GM10266 (cell line): ENCODE data around the gene EPYC.

ENCODE experiments used
- DNase-seq: peaks from one replicate; pipeline ENCODE4 v3.0.0; 2012; ENCODE audit errors: extremely low spot score
- TF ChIP-seq, protein P1 (sequence below): IDR thresholded peaks from 2 replicates; pipeline ENCODE4 v1.5.1; 2012; ENCODE audit warnings: mild to moderate bottlenecking, low read depth; ENCODE audit not compliant: control insufficient read depth, insufficient read depth; ENCODE audit errors: missing control alignments

Gene EPYC

DNA sequence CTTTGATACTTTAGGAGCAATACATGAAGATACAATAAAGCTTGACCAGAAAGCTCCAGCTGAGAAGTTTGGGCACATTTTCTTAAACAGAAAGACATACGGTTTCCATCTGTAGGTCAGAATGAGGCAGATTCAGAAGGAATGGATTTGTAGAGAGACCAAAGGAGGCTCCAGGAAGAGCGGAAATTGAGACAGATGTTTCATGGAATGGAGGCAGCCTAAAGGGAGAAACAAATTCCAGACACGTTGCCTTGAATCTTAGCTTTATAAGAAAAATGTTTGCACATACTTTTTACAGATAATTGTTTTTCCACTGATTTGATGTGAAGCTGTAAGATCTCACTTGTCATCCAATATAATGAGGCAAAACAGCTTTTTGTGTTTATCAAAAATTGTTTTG lies 24.8 kb downstream of the EPYC start:
- TF ChIP-seq, protein P1, sequence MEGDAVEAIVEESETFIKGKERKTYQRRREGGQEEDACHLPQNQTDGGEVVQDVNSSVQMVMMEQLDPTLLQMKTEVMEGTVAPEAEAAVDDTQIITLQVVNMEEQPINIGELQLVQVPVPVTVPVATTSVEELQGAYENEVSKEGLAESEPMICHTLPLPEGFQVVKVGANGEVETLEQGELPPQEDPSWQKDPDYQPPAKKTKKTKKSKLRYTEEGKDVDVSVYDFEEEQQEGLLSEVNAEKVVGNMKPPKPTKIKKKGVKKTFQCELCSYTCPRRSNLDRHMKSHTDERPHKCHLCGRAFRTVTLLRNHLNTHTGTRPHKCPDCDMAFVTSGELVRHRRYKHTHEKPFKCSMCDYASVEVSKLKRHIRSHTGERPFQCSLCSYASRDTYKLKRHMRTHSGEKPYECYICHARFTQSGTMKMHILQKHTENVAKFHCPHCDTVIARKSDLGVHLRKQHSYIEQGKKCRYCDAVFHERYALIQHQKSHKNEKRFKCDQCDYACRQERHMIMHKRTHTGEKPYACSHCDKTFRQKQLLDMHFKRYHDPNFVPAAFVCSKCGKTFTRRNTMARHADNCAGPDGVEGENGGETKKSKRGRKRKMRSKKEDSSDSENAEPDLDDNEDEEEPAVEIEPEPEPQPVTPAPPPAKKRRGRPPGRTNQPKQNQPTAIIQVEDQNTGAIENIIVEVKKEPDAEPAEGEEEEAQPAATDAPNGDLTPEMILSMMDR, result no peak
- no peak for DNase-seq

GRCh38 chr12:90979019-90979418 lies 25.8 kb downstream of the EPYC start:
- DNase-seq, result no peak
- TF ChIP-seq, protein P1, result no peak

DNA sequence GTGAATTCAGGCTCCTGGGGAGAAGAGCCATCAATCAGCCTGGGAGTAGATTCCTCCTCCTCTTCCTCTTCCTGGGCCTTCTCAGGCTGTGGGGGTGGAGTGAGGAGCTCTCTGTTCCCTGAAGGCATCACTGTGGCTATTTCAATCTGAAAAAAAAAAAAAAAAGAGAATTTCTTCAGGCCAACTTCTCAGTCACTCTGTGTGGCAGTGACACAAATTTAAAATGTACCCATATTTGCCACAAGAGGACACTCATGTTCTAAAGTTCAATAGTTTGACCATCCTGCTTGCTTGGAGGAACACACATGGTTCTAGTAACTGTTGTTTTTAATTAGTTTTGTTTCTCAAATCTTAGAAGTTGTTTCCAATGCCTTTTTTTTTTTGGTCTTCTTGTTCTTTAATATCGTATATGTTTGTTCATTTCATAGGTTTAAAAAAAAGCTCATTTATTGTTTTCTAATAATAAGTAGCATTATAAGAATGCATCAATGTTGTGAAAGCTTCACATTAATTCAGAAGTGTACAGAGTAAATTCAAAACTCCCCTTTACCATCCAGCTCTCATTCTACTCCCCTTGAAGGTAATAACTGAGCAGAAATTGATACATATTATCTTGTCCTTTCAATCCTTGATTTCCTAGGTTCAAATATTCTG lies 26.5 kb downstream of the EPYC start:
- peak; percentile 32 for DNase-seq

GRCh38 chr12:90977224-90977623 lies 27.5 kb downstream of the EPYC start:
- TF ChIP-seq, protein P1, result no peak
- no peak for DNase-seq

More for the DNA sequence above, 26.5 kb downstream of the EPYC start:
- TF ChIP-seq, protein P1, result peak; percentile 62

DNA sequence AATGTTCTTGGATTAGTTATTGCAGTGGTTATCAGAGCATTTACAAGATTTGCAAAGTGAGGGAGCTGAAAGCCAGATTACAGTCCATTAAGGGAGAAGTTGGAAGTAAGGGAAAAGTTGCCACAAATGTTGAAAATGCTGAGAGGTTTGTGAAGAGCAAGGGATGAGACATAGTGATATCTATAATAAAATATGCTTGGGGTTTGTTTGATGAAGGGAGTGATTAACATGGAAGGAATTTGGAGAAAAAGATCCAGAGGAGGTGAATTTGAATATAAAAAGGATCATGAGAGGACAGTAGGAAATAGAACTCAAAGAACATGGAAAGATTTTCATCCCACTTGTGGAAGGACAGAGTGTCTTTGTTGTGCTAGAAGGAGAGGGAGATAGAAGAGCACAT lies 30.5 kb downstream of the EPYC start:
- TF ChIP-seq, protein P1, result no peak
- no peak for DNase-seq

DNA sequence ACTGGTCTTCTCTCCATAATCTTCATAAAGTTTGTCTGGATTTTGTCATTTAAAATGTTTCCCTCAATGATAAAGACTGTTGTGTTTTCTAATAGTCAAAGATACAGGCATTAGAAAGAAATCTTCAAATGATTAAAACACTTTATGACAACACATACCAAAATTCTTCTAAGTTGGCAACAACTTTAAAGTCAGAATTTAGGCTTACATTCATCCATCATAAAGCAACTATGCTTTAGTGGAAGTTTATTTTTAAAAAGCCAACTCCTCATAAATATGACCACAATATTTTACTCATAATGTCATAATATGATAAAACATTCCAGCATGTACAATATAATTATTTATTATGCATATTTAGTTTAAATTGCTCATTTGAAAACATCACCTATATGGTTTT lies 32.5 kb downstream of the EPYC start:
- no peak for DNase-seq
- TF ChIP-seq, protein P1, result no peak

DNA sequence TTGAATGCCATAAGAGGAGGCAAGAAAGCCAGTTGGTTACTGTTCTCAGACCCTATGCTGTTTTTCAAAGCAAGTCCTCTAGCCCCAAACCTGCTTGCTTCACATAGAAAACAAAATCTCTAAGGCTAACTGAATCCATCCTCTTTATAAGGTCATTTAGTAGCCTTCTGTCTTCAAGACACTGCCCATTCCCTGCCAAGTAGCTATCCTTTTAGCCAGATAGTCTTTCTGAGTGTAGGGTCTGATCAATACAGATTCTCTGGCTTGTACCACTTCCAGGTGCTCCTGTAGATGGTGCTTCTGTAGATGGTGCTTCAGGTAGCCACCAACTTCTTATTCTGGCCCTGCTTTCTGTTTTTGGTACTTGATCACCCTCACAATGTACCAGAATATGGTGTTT lies 33.9 kb downstream of the EPYC start:
- TF ChIP-seq, protein P1, result no peak
- no peak for DNase-seq
